ENCODE results near the gene CDH4.

Gene CDH4

GRCh38 chr20:61556111-61556510 is 304.1 kb downstream of the CDH4 start:
- no peak for DNase-seq (ENCODE audit: low read depth, low spot score)

- DNase-seq (ENCODE audit: low read depth, low spot score) = no peak
These were observed 304.6 kb downstream of the CDH4 start for GRCh38 chr20:61556673-61557072.

GRCh38 chr20:61557621-61558020 is 305.6 kb downstream of the CDH4 start:
- no peak for DNase-seq (ENCODE audit: low read depth, low spot score)

GRCh38 chr20:61558726-61559125 is 306.7 kb downstream of the CDH4 start:
- DNase-seq (ENCODE audit: low read depth, low spot score) = no peak

- DNase-seq (ENCODE audit: low read depth, low spot score) = no peak
These were observed 307.8 kb downstream of the CDH4 start for GRCh38 chr20:61559706-61560315.

GRCh38 chr20:61560361-61560853 is 308.3 kb downstream of the CDH4 start:
- DNase-seq (ENCODE audit: low read depth, low spot score) = no peak

- DNase-seq (ENCODE audit: low read depth, low spot score) = no peak
These were observed 309.2 kb downstream of the CDH4 start for GRCh38 chr20:61561111-61561830.

- DNase-seq (ENCODE audit: low read depth, low spot score) = no peak
These were observed 310.4 kb downstream of the CDH4 start for GRCh38 chr20:61562491-61562890.

GRCh38 chr20:61562897-61563504 is 310.9 kb downstream of the CDH4 start:
- DNase-seq (ENCODE audit: low read depth, low spot score) = no peak

- DNase-seq (ENCODE audit: low read depth, low spot score) = no peak
These were observed 312.6 kb downstream of the CDH4 start for GRCh38 chr20:61564628-61565027.

GRCh38 chr20:61565791-61566190 is 313.7 kb downstream of the CDH4 start:
- no peak for DNase-seq (ENCODE audit: low read depth, low spot score)

- DNase-seq (ENCODE audit: low read depth, low spot score) = no peak
These were observed 314.6 kb downstream of the CDH4 start for GRCh38 chr20:61566691-61567090.

GRCh38 chr20:61567204-61567603 is 315.1 kb downstream of the CDH4 start:
- no peak for DNase-seq (ENCODE audit: low read depth, low spot score)

GRCh38 chr20:61569825-61570224 is 317.8 kb downstream of the CDH4 start:
- DNase-seq (ENCODE audit: low read depth, low spot score) = no peak

GRCh38 chr20:61570646-61571195 is 318.7 kb downstream of the CDH4 start:
- DNase-seq (ENCODE audit: low read depth, low spot score) = no peak

GRCh38 chr20:61571221-61571620 is 319.2 kb downstream of the CDH4 start:
- no peak for DNase-seq (ENCODE audit: low read depth, low spot score)

GRCh38 chr20:61571916-61572711 is 320.1 kb downstream of the CDH4 start:
- DNase-seq (ENCODE audit: low read depth, low spot score) = no peak

GRCh38 chr20:61572789-61573188 is 320.7 kb downstream of the CDH4 start:
- DNase-seq (ENCODE audit: low read depth, low spot score) = no peak

- DNase-seq (ENCODE audit: low read depth, low spot score) = no peak
These were observed 321.6 kb downstream of the CDH4 start for GRCh38 chr20:61573415-61574305.

- no peak for DNase-seq (ENCODE audit: low read depth, low spot score)
These were observed 323.3 kb downstream of the CDH4 start for GRCh38 chr20:61575151-61575937.
